Sigmoid colon (tissue), 7 donors: Measurements from ENCODE around the gene LIPK. TPM values are rescaled to one million over a fixed set of nuclear protein-coding genes. Genes with fewer than 3 reads are reported as not detected.

Source experiments
- DNase-seq: peaks from one replicate; pipeline ENCODE4 v3.0.0-alpha.2; 2019
- H3K27ac ChIP-seq, 4 donors: fragments of 200-600 bp; sonication (generic); one replicate each; pipeline ENCODE4 v1.5.1; 2016 to 2019; ENCODE audit warnings: mild to moderate bottlenecking in 1 of 4
- H3K27me3 ChIP-seq, 3 donors: fragments of 200-600 bp; sonication (generic); one replicate each; pipeline ENCODE4 v1.5.1; 2019; ENCODE audit warnings: mild to moderate bottlenecking in 1 of 3
- H3K36me3 ChIP-seq, 4 donors: fragments of 200-600 bp; sonication (generic); one replicate each; pipeline ENCODE4 v1.5.1; 2016 to 2019
- H3K4me1 ChIP-seq, 4 donors: fragments of 200-600 bp; sonication (generic); one replicate each; pipeline ENCODE4 v1.5.1; 2017 to 2019
- H3K4me3 ChIP-seq, 4 donors: fragments of 200-600 bp; sonication (generic); one replicate each; pipeline ENCODE4 v1.5.1; 2017 to 2019; ENCODE audit warnings: mild to moderate bottlenecking in 2 of 4, moderate library complexity in 1 of 4
- H3K9me3 ChIP-seq, 4 donors: fragments of 200-600 bp in 3 of 4; sonication (generic) in 3 of 4; one replicate each; pipeline versions ENCODE4 v1.5.1 to v1.6.1; 2013 to 2019
- CTCF ChIP-seq, 4 experiments: fragments of 450-650 bp in 3 of 4; fragments of 200-600 bp in 1 of 4; IDR thresholded peaks; one replicate each; pipeline ENCODE4 v1.5.1; 2016 to 2019; ENCODE audit warnings: antibody characterized with exemption in 4 of 4, mild to moderate bottlenecking in 3 of 4, moderate library complexity in 2 of 4
- EP300 ChIP-seq, 4 donors: sonication (generic); formaldehyde crosslinking; IDR thresholded peaks; one replicate each; pipeline ENCODE4 v1.6.1; 2017; ENCODE audit warnings: antibody characterized with exemption in 4 of 4
- POLR2A ChIP-seq, 2 donors: fragments of 450-650 bp; IDR thresholded peaks; one replicate each; pipeline ENCODE4 v1.6.1; 2016; ENCODE audit warnings: antibody characterized with exemption in 2 of 2, mild to moderate bottlenecking in 2 of 2, moderate library complexity in 2 of 2
- POLR2AphosphoS5 ChIP-seq, 4 donors: sonication (generic); formaldehyde crosslinking; IDR thresholded peaks; one replicate each; pipeline ENCODE4 v1.6.1; 2017; ENCODE audit warnings: antibody characterized with exemption in 4 of 4
- WGBS, 2 donors: extraction: QIAGEN DNeasy Blood & Tissue Kit; methylation state at CpG; one replicate each; pipeline ENCODE4 v1.1.7; 2013; 5-methylcytosine and 5-hydroxymethylcytosine counted together
- intact Hi-C: fragments of 100-400 bp; cut with DNase I; formaldehyde crosslinking; loops from one replicate; pipeline ENCODE4 v1.15.1; 2023
- polyA plus RNA-seq, 3 donors: library from polyadenylated mRNA; stranded (reverse); fragments of 200-250 nt; gene quantifications; one replicate each; pipeline ENCODE4 v1.2.3, GENCODE V29; 2013
- total RNA-seq, 4 donors: library from RNA; depleted of rRNA; stranded (reverse); fragments of >200 nt; gene quantifications; one replicate each; pipeline ENCODE4 v1.1.0, GENCODE V29; 2016
- donor health status: healthy with polysubstance abuse.
- donor health status: Bipolar disorder and iron deficiency.
- donor health status: healthy.

LIPK gene
- total RNA-seq = not detected
- not detected for polyA plus RNA-seq

- WGBS, 2 donors = 95 to 99% methylated on average over 1 of the region's 1 CpG
These were observed at the start of gene LIPK for GRCh38 chr10:88705958-88706357. TSS of gene LIPK (plus strand) at chr10:88706249. CDS start at chr10:88724544, 18,295 bp downstream.

DNA sequence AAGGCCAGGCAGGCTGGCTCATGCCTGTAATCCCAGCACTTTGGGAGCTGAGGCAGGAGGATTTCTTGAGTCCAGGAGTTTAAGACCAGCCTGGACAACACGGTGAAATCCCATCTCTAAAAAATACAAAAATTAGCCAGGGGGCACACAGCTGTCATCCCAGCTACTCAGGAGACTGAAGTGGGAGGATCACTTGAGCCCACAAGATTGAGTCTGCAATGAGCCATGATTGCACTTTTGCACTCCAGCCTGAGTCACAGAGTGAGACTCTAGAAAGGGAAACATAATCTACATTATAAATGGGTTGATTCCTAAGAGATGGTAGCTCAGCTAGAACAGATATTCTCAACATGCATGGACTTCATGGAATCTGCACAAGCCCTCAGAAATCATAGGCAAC is 48.1 kb upstream of the LIPK start:
- WGBS, 2 donors = 96% methylated on average over 1 of the region's 1 CpG
- Histone ChIP-seq H3K27me3 (no peaks in the 10 kb centered on the region), H3K9me3 (no peaks in the 10 kb centered on the region), H3K36me3 (no peaks in the 10 kb centered on the region), H3K4me3 (no peak overlapping the region), H3K4me1 (no peaks in the 10 kb centered on the region), H3K27ac (no peak overlapping the region)
- TF ChIP-seq CTCF (IDR thresholded peaks at IDR 0.05) (no peak), POLR2A (IDR thresholded peaks at IDR 0.05) (no peak), EP300 (IDR thresholded peaks at IDR 0.05) (no peak), POLR2AphosphoS5 (IDR thresholded peaks at IDR 0.05) (no peak)
- DNase-seq = no peak
- intact Hi-C loops = no loop called here

More at GRCh38 chr10:88705958-88706357, at the start of gene LIPK:
- Histone ChIP-seq H3K4me1 (no peaks in the 10 kb centered on the region), H3K9me3 (no peaks in the 10 kb centered on the region), H3K36me3 (no peaks in the 10 kb centered on the region), H3K4me3 (no peak within 1 kb of the TSS), H3K27ac (no peak within 1 kb of the TSS), H3K27me3 (no peaks in the 10 kb centered on the region)
- intact Hi-C loops = no loop called here
- DNase-seq = no peak
- TF ChIP-seq EP300 (IDR thresholded peaks at IDR 0.05) (no peak), POLR2A (IDR thresholded peaks at IDR 0.05) (no peak), CTCF (IDR thresholded peaks at IDR 0.05) (no peak), POLR2AphosphoS5 (IDR thresholded peaks at IDR 0.05) (no peak)

DNA sequence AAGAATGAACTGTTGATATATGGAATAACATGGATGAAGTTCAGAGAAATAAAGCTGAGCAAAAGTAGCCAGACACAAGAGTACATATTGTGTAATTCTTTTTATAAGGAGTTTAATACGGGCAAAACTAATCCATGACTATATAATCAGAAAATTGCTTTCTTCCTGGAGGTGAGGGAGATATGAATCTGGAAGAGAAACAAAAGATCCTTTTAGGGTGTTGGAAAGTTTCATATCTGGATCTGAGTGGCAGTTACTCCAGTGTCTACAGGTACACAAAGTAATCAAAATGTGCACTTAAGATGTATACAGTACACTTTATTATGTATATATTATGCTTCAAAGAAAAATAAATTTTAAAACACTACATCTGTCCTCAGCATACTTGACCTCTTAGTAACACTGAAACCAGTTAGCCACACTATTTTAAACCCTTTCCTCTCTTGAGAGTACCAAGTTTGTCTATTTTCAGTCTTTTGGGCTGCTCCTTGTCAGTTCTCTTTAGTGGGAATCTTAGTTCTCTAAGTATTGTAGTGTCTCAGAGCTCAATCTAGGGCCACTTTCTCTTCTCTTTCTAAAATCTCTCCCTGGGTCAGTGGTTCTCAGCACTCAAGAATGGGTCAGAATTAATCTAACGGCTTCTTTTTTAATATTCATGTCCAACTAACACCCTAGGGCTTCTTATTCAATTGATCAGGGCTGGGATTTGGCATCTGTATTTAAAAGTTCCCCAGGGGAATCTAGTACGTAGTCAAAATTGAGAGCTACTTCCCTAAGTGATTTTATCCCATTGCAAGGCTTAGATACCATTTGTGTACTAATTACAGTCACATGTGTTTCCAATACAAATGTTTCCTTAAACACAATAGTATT is 46.1 kb upstream of the LIPK start:
- Histone ChIP-seq H3K27me3 (no peaks in the 10 kb centered on the region), H3K4me3 (no peak overlapping the region), H3K9me3 (no peaks in the 10 kb centered on the region), H3K27ac (no peak overlapping the region), H3K36me3 (no peaks in the 10 kb centered on the region), H3K4me1 (no peaks in the 10 kb centered on the region)
- no peak for TF ChIP-seq POLR2A (IDR thresholded peaks at IDR 0.05)
- TF ChIP-seq POLR2AphosphoS5 (IDR thresholded peaks at IDR 0.05) = no peak
- TF ChIP-seq CTCF (IDR thresholded peaks at IDR 0.05) = no peak
- no peak for TF ChIP-seq EP300 (IDR thresholded peaks at IDR 0.05)
- intact Hi-C loops = no loop called here
- WGBS, 2 donors = 58 to 72% methylated on average over 3 of the region's 3 CpGs
- DNase-seq = no peak

DNA sequence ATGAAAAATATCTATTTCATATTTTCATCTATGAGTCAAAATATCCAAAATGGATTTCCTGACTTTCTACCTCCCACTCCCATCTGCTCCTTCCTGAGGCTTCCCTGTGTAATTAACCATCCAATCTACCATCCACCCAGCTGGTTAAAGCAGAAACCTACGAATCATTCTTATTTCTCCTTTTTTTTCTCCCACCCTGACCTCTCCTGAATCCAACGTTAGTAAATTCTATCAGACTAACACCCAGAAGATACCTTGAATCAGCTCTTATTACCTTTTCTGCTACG is 45.5 kb upstream of the LIPK start:
- H3K27me3 ChIP-seq = no peaks in the 10 kb centered on the region
- no peaks in the 10 kb centered on the region for H3K9me3 ChIP-seq
- intact Hi-C loops = no loop called here
- H3K4me3 ChIP-seq = no peak overlapping the region
- H3K27ac ChIP-seq = no peak overlapping the region
- DNase-seq = no peak
- WGBS, 2 donors = 47 to 53% methylated on average over 3 of the region's 3 CpGs
- TF ChIP-seq EP300 (IDR thresholded peaks at IDR 0.05) (no peak), CTCF (IDR thresholded peaks at IDR 0.05) (no peak), POLR2AphosphoS5 (IDR thresholded peaks at IDR 0.05) (no peak), POLR2A (IDR thresholded peaks at IDR 0.05) (no peak)
- no peaks in the 10 kb centered on the region for H3K36me3 ChIP-seq
- H3K4me1 ChIP-seq = no peaks in the 10 kb centered on the region

- no peaks in the 10 kb centered on the region for H3K4me1 ChIP-seq
- no peak for TF ChIP-seq POLR2AphosphoS5 (IDR thresholded peaks at IDR 0.05)
- TF ChIP-seq CTCF (IDR thresholded peaks at IDR 0.05) = no peak
- TF ChIP-seq EP300 (IDR thresholded peaks at IDR 0.05) = no peak
- TF ChIP-seq POLR2A (IDR thresholded peaks at IDR 0.05) = no peak
These were observed 45.0 kb upstream of the LIPK start for GRCh38 chr10:88661018-88661417.

More at GRCh38 chr10:88661018-88661417, 45.0 kb upstream of the LIPK start:
- no peaks in the 10 kb centered on the region for H3K9me3 ChIP-seq
- no peak overlapping the region for H3K4me3 ChIP-seq
- intact Hi-C loops = no loop called here
- H3K27ac ChIP-seq = no peak overlapping the region
- DNase-seq = no peak
- H3K36me3 ChIP-seq = no peaks in the 10 kb centered on the region
- H3K27me3 ChIP-seq = no peaks in the 10 kb centered on the region
